ENCODE data around the gene MKRN2.
"Not testable (repeated sequence)": the region's sequence is repeated elsewhere in the genome, so short reads cannot be mapped to it uniquely, and the experiment has no call there.

MKRN2 gene

DNA sequence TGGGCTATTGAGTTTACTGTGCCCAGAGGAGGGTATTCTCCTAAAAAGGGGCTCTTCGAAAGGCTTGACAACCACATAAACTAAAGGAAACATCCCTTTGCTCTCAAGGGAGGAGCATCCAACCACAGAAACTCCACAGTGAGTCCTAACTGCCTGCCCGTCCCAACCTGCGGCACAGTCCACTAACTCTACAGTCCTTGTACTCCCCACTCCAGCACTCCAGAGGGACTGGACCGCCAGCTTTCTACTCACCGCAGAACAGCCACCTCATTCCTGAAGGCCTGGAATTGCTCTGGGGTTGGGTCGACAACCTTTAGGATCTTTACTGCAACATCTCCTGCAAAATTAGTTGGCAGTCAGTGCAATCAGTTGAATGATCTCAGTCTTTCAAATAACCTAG, 34.6 kb downstream of the MKRN2 start:
- DNase-seq, result no peak

GRCh38 chr3:12591997-12592715, 35.3 kb downstream of the MKRN2 start:
- DNase-seq, result no peak

GRCh38 chr3:12593473-12593872, 36.6 kb downstream of the MKRN2 start:
- no peak for DNase-seq

- DNase-seq, result no peak
Measured at GRCh38 chr3:12598890-12599289, 42.0 kb downstream of the MKRN2 start.

GRCh38 chr3:12601072-12601471, 44.2 kb downstream of the MKRN2 start:
- no peak for DNase-seq

- no peak for DNase-seq
Measured at GRCh38 chr3:12603969-12604368, 47.1 kb downstream of the MKRN2 start.

GRCh38 chr3:12608376-12608775, 51.5 kb downstream of the MKRN2 start:
- DNase-seq, result no peak

- no peak for DNase-seq
Measured at GRCh38 chr3:12611117-12611516, 54.2 kb downstream of the MKRN2 start.

- DNase-seq, result no peak
Measured at GRCh38 chr3:12612514-12613226, 55.8 kb downstream of the MKRN2 start.

GRCh38 chr3:12613250-12613649, 56.4 kb downstream of the MKRN2 start:
- no peak for DNase-seq

- no peak for DNase-seq
Measured at GRCh38 chr3:12615266-12615665, 58.4 kb downstream of the MKRN2 start.

DNA sequence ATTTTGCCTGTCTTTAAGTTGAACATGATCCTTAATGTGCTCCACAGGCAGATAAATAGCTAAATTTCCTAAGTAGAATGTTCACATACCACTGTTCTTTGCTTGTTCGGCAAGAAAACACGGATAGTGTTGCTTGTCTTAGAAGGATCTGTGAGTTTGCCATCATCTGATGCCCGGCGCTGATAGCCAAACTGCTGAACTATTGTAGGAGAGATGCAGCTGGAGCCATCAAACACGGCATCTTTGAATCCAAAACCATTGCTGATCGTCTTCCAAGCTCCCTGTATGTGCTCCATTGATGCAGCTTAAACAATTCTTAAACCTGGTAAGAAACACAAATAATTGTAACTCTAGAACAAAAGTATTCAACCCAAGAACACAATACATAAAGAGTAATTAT, 61.5 kb downstream of the MKRN2 start:
- DNase-seq, result no peak

DNA sequence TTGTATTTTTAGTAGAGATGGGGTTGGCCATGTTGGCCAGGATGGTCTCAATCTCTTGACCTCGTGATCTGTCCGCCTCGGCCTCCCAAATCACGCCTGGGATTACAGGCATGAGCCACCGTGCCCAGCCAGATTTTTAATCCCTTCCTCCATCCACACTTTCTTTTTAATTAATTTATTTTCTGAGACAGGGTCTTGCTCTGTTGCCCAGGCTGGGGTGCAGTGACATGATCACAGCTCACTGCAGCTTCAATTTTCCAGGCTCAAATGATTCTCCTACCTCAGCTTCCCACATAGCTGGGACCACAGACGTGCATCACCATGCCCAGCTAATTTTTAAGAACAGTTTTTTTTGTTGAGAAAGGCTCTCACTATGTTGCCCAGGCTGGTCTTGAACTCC, 63.4 kb downstream of the MKRN2 start:
- DNase-seq, result no peak

DNA sequence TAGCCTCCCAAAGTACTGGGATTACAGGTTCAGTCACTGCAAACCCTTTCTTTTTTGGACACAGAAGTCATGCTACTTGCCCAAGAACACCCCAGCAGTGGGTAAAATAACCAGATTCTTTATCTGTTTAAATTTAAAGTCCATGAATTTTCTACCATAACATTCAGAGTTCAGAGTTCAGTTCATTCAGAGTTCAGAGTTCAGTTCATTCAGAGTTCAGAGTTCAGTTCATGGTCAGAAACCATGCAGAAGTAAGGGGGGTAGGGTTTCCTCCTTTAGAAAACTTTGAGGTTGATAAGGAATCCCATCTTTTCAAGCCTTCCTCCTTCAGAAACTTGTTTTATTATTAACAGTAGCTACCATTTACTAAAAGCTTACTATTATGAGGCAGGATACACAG, 63.8 kb downstream of the MKRN2 start:
- no peak for DNase-seq

DNA sequence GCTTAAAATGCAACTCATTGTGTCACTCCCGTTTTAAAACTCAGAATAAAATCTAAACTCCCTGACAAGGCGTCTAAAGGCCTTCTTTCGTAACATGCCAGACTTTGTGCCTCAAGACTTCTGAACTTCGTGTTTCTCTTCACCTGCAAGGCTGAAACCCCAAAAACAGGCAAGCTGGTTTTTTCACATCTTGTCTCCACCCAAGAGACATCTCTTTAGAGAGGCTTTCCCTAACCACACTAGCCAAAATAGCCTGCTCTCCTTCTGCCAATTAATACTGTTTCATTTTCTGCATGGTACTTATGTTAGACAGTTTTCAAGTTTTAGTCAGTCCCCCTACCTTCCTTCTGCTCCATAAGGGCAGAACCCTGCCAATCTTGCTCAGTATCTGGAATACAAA, 65.4 kb downstream of the MKRN2 start:
- peak; percentile 21 for DNase-seq

GRCh38 chr3:12624056-12624455, 67.2 kb downstream of the MKRN2 start:
- no peak for DNase-seq

GRCh38 chr3:12624964-12625363, 68.1 kb downstream of the MKRN2 start:
- not testable (repeated sequence) for DNase-seq

GRCh38 chr3:12627370-12627769, 70.5 kb downstream of the MKRN2 start:
- peak; percentile 68 for DNase-seq

DNA sequence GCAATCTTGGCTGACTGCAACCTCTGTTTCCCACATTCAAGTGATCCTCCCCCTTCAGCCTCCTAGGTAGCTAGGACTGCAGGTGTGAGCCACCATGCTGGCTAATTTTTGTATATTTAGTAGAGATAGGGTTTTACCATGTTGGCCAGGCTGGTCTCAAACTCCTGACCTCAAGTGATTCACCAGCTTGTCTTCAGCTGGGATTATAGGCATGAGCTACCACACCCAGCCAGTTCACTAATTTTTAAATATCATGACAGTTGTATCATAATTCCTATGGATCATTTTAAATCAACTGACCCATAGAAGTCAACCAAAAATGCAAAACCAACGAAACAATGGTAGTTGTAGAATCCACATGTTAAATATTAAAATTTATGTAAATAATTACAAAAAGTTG, 71.9 kb downstream of the MKRN2 start:
- DNase-seq, result no peak

DNA sequence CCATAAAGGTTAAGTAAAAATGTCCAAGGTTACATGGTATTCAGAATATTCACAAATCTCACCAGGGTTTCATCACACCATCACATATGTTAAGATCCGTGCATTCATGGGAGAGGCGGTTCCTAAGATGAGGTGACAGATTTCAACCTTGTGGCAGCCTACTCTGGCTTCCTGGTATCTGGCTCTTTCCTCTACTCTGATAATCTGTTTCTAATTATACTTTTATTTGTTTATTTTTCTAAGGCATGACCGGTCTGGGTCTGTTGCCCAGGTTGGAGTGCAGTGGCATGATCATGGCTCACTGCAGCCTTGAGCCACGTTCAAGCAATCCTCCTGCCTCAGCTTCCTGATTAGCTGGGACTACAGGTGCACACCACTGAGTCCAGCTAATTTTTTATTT, 72.7 kb downstream of the MKRN2 start:
- peak; percentile 52 for DNase-seq

DNA sequence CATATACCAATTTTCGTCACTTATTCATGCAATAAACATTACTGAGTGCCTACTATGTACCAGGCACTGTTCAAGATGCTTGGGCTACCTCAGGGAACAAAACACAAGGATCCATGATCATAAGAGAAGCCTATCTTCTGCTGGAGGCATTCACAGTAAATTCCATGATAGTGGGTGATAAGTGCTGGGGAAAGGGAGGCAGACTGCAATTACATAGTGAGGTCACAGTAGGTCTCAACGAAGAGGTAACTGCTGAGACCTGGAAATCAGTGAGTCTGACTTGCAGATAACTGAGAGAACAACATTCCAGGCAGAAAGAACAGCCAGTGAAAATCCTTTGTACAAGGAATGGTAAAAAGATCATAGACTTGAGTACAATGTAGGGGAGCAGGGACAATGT, 73.4 kb downstream of the MKRN2 start:
- no peak for DNase-seq

- not testable (repeated sequence) for DNase-seq
Measured at GRCh38 chr3:12630843-12631242, 74.0 kb downstream of the MKRN2 start.

DNA sequence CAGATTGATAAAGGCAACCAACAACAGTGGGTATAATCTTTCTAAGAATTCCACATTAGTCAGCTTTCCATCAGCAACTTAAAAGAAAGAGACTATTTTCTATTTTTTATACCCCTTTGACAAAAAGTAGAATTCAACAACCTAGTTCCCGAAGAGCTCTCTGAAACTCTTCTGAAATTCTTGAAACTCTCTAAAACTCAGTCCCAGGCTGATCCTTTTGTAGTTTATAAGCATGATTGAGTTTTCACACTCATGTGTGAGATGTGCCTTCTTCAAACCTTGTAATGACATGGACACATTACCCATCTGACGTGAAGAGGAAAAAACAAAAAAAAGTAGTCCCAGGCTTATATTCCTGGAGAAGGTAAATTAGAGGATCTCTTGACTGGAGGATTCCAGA, 75.6 kb downstream of the MKRN2 start:
- DNase-seq, result no peak

DNA sequence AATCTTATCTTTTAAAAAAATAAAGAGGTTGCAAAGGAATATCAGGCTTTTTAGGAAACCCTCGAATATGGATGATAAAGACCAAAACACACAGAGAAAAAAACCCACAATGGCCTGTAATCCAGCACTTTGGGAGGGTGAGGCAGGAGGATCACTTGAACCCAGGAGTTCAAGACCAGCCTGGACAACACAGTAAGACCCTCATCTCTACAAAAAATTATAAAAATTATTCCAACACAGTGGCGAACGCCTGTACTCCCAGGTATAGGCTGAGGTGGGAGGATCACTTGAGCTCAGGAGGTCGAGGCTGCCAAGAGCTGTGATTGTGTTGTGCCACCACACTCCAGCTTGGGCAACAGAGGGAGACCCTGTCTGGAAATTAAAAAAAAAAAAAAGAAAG, 76.2 kb downstream of the MKRN2 start:
- DNase-seq, result no peak

Data from hematopoietic multipotent progenitor cell treated with erythropoietin and hydrocortisone succinate and interleukin-3 and kit ligand, for 6 days (in vitro differentiated cells).